Myocyte (in vitro differentiated cells): ENCODE data around the gene LAIR1. TPM values are rescaled to one million over a fixed set of nuclear protein-coding genes. Genes with fewer than 3 reads are reported as not detected.

Experiments
- DNase-seq: peaks from one replicate; pipeline ENCODE4 v3.0.0-alpha.2; 2012; ENCODE audit warnings: low read depth
- total RNA-seq: library from RNA; depleted of rRNA; stranded (reverse); fragments of >200 nt; gene quantifications from 2 replicates; pipeline ENCODE4 v1.2.3, GENCODE V29; 2014

Gene LAIR1
- total RNA-seq, 1 donor from 2014 or later: not detected

GRCh38 chr19:54319049-54319448 lies 45.7 kb downstream of the LAIR1 start:
- DNase-seq: no peak

- DNase-seq: no peak
These were observed 46.8 kb downstream of the LAIR1 start for GRCh38 chr19:54317965-54318240.

- no peak for DNase-seq
These were observed 47.4 kb downstream of the LAIR1 start for GRCh38 chr19:54317108-54317964.

- no peak for DNase-seq
These were observed 48.0 kb downstream of the LAIR1 start for GRCh38 chr19:54316746-54317107.

GRCh38 chr19:54315956-54316355 lies 48.8 kb downstream of the LAIR1 start:
- DNase-seq: no peak

- no peak for DNase-seq
These were observed 52.0 kb downstream of the LAIR1 start, which contains the start of gene LILRA5 for GRCh38 chr19:54312436-54313377. Gene LILRA5, minus strand, starts transcription at chr19:54313166. Its CDS starts 147 bp downstream, at chr19:54313019.

GRCh38 chr19:54312011-54312410 lies 52.7 kb downstream of the LAIR1 start:
- DNase-seq: no peak

GRCh38 chr19:54311486-54311885 lies 53.2 kb downstream of the LAIR1 start:
- DNase-seq: no peak

GRCh38 chr19:54310543-54310942 lies 54.2 kb downstream of the LAIR1 start:
- DNase-seq: no peak

- no peak for DNase-seq
These were observed 54.9 kb downstream of the LAIR1 start for GRCh38 chr19:54309811-54310210.

GRCh38 chr19:54307389-54308020 lies 57.2 kb downstream of the LAIR1 start:
- DNase-seq: no peak

- no peak for DNase-seq
These were observed 59.6 kb downstream of the LAIR1 start for GRCh38 chr19:54305141-54305540.

- DNase-seq: no peak
These were observed 62.5 kb downstream of the LAIR1 start for GRCh38 chr19:54302257-54302656.

Other genes with a start within 250 kb of the LAIR1 start
- 13.0 and 17.8 TPM in 2 replicates for gene TFPT, start 249.3 kb downstream of the LAIR1 start, total RNA-seq
- 48.0 and 59.0 TPM in 2 replicates for gene PRPF31, start 249.2 kb downstream of the LAIR1 start, total RNA-seq
- gene CNOT3, start 227.2 kb downstream of the LAIR1 start, total RNA-seq: 17.0 and 17.2 TPM in 2 replicates
- gene LENG1, start 205.2 kb downstream of the LAIR1 start, total RNA-seq: 8.7 and 9.3 TPM in 2 replicates
- gene TMC4, start 191.8 kb downstream of the LAIR1 start, total RNA-seq: 0.86 and 4.2 TPM in 2 replicates
- gene MBOAT7, start 175.4 kb downstream of the LAIR1 start, total RNA-seq: 48.5 and 59.6 TPM in 2 replicates
- 95.1 and 104 TPM in 2 replicates for gene TSEN34, start 173.6 kb downstream of the LAIR1 start, total RNA-seq
- gene RPS9, start 164.1 kb downstream of the LAIR1 start, total RNA-seq: 937 and 1,223 TPM in 2 replicates
- not detected in 2 replicates for gene LILRB3, start 141.9 kb downstream of the LAIR1 start, total RNA-seq
- gene LILRA6, start 122.1 kb downstream of the LAIR1 start, total RNA-seq: not detected in 2 replicates
- gene LILRB5, start 107.7 kb downstream of the LAIR1 start, total RNA-seq: not detected in 2 replicates
- gene LILRB2, start 83.8 kb downstream of the LAIR1 start, total RNA-seq: not detected in 2 replicates
- not detected in 2 replicates for gene LILRA5, start 51.8 kb downstream of the LAIR1 start, total RNA-seq
- gene LILRA4, start 25.8 kb downstream of the LAIR1 start, total RNA-seq: not detected in 2 replicates
- not detected in 2 replicates for gene TTYH1, start 50.5 kb upstream of the LAIR1 start, total RNA-seq
- gene LENG8, start 84.3 kb upstream of the LAIR1 start, total RNA-seq: 50.6 and 55.1 TPM in 2 replicates
- gene LENG9, start 98.8 kb upstream of the LAIR1 start, total RNA-seq: 5.2 and 6.9 TPM in 2 replicates
- 4.4 and 6.2 TPM in 2 replicates for gene CDC42EP5, start 108.4 kb upstream of the LAIR1 start, total RNA-seq
- gene LAIR2, start 137.9 kb upstream of the LAIR1 start, total RNA-seq: not detected in 2 replicates
- gene LILRA2, start 208.9 kb upstream of the LAIR1 start, total RNA-seq: not detected in 2 replicates
- not detected in 2 replicates for gene LILRA1, start 228.7 kb upstream of the LAIR1 start, total RNA-seq